Activated CD8-positive, alpha-beta T cell treated with anti-CD3 and anti-CD28 coated beads for 36 hours (primary cell): ENCODE measurements around the gene MAN1A2. TPM values are rescaled to one million over a fixed set of nuclear protein-coding genes. Genes with fewer than 3 reads are reported as not detected.
A peak's percentile ranks its signal among the peaks of the same experiment; 100 is the strongest.

Experiments used
- ATAC-seq: fragments of 200-7000 bp; cut with Tn5 transposase; one replicate; pipeline ENCODE4 v1.10.0; 2021; ENCODE audit warnings: mild to moderate bottlenecking, moderate library complexity
- CTCF ChIA-PET: fragments of 350-600 bp; sonication (Branson Sonifier 250); formaldehyde crosslinking; loops from one replicate; lab custom pipeline; 2021; ENCODE audit warnings: antibody characterized with exemption; lab: Charles Lee
- POLR2A ChIA-PET: fragments of 350-600 bp; sonication (Branson Sonifier 250); formaldehyde crosslinking; loops from one replicate; lab custom pipeline; 2021; ENCODE audit warnings: antibody characterized with exemption; lab: Charles Lee
- DNase-seq: peaks from one replicate; pipeline ENCODE4 v3.0.0-alpha.2; 2020
- H3K27ac Mint-ChIP-seq: one replicate; pipeline ENCODE4 v1.8.0; 2021; ENCODE audit warnings: mild to moderate bottlenecking, mixed read lengths
- H3K27me3 Mint-ChIP-seq: one replicate; pipeline ENCODE4 v1.8.0; 2021; ENCODE audit warnings: mixed read lengths
- H3K36me3 Mint-ChIP-seq: one replicate; pipeline ENCODE4 v1.8.0; 2021; ENCODE audit warnings: low read depth, mixed read lengths
- H3K4me1 Mint-ChIP-seq: one replicate; pipeline ENCODE4 v1.8.0; 2021; ENCODE audit warnings: low read depth, mixed read lengths
- H3K4me3 Mint-ChIP-seq: one replicate; pipeline ENCODE4 v1.8.0; 2021; ENCODE audit warnings: mild to moderate bottlenecking, moderate library complexity, mixed read lengths
- H3K9me3 Mint-ChIP-seq: one replicate; pipeline ENCODE4 v1.8.0; 2021; ENCODE audit warnings: mixed read lengths
- intact Hi-C: fragments of 100-400 bp; cut with micrococcal nuclease; formaldehyde crosslinking; loops from one replicate; pipeline ENCODE4 v1.10.0; 2022
- total RNA-seq, 2 experiments: library from RNA; stranded (reverse); gene quantifications; one replicate each; pipeline ENCODE4 v1.2.3, GENCODE V29; 2021
- TF ChIP-seq, protein P1 (sequence below): fragments of 200-600 bp; IDR thresholded peaks from one replicate; pipeline ENCODE4 v1.8.0; 2022; ENCODE audit warnings: antibody characterized with exemption, mild to moderate bottlenecking

Gene MAN1A2
- total RNA-seq = 10 to 100 TPM; 18.3 to 21.1 TPM

DNA sequence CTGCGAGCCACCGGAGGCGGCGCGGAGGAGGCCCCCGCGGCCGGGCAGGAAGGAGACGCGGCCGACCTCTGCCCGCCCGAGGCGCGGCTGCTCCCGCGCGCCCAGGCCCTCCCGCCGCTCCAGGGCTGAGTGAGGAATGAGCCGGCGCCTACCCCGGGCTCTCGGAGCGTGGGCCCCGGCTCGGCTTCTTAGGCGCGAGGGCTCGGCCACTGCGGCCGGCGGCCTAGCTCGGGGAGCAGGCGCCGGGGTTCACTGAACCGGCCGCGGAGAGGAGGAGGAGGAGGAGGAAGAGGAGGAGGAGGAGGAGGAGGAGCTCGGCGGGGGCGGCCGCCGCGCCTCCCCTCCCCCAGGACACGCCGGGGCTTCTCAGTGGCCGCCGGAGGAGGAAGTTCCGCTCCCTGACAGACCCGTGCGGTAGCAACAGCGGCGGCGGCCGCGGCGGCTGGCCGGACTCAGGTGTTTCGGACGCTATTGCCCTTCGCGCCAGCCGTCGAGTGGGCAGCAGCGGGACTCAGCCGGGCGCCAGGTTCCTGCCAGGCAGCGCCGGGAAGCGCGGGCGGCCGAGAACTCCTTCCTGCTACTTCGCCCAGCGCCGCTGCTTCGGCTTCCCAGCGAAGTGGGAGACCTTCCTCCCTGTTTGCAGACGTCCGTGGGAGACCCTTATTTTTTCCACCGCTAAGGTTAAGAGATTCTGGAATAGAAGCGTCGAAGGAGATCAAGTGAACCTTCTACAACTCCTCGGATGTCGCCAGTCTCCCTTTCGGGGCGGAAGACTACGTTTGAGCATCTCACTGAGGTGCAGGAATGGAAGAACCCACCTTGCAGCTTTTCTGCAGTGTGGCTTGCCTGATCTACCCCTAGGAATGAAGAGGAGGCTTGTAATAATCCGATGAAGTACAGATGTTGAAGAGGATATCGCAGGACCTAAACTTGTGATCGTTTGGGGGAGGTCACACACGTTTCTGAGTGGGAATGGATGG, at the start of gene MAN1A2:
TSS of gene MAN1A2 (plus strand) at position 404 of the 980 bp plus-strand sequence. CDS start 735 bp downstream, outside the sequence.
- peak within 1 kb of the TSS; percentile 98 for H3K27ac Mint-ChIP-seq
- ChIA-PET CTCF (interaction anchor here (0.7 to 0.8 kb wide), 2 partner anchors 25 to 36 kb away, joined by 3 to 4 read pairs; no protein-coding TSS in a partner anchor), POLR2A (interaction anchor here (0.9 to 1.1 kb wide), 3 partner anchors 27 to 293 kb away, joined by 3 read pairs; no protein-coding TSS in a partner anchor)
- TF ChIP-seq, protein P1, sequence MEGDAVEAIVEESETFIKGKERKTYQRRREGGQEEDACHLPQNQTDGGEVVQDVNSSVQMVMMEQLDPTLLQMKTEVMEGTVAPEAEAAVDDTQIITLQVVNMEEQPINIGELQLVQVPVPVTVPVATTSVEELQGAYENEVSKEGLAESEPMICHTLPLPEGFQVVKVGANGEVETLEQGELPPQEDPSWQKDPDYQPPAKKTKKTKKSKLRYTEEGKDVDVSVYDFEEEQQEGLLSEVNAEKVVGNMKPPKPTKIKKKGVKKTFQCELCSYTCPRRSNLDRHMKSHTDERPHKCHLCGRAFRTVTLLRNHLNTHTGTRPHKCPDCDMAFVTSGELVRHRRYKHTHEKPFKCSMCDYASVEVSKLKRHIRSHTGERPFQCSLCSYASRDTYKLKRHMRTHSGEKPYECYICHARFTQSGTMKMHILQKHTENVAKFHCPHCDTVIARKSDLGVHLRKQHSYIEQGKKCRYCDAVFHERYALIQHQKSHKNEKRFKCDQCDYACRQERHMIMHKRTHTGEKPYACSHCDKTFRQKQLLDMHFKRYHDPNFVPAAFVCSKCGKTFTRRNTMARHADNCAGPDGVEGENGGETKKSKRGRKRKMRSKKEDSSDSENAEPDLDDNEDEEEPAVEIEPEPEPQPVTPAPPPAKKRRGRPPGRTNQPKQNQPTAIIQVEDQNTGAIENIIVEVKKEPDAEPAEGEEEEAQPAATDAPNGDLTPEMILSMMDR = no peak
- DNase-seq = peak; percentile 75
- peaks cover 4% of the 10 kb centered on the region for H3K36me3 Mint-ChIP-seq
- peak within 1 kb of the TSS; percentile 90 for H3K4me3 Mint-ChIP-seq
- no peaks in the 10 kb centered on the region for H3K9me3 Mint-ChIP-seq
- intact Hi-C loops = loop anchor here (10.0 kb wide), 1 partner anchor 287 kb away; no protein-coding TSS in a partner anchor
- no peaks in the 10 kb centered on the region for H3K27me3 Mint-ChIP-seq
- ATAC-seq = peak; percentile 65
- H3K4me1 Mint-ChIP-seq = peaks cover 45% of the 10 kb centered on the region

DNA sequence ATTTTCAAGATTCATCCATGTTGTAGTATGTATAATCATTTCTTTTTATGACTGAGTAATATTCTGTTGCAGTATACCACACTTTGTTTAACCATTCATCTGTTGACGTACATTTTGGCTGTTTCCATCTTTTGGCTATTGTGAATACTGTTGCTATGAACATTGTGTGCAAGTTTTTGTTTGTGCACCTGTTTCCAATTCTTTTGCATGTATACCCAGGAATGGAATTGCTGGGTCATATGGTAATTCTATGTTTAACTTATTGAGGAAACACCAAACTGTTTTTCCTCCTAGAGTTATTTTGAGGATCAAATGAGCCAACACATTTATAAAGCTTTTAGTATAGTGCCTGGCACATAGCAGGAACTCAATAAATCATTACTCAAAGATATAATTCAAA, 49.2 kb upstream of the MAN1A2 start:
- ChIA-PET CTCF (no interaction called here), POLR2A (no interaction called here)
- no peaks in the 10 kb centered on the region for H3K4me1 Mint-ChIP-seq
- ATAC-seq = no peak
- no peak overlapping the region for H3K4me3 Mint-ChIP-seq
- H3K36me3 Mint-ChIP-seq = no peaks in the 10 kb centered on the region
- DNase-seq = no peak
- peaks cover 6% of the 10 kb centered on the region for H3K27me3 Mint-ChIP-seq
- no peaks in the 10 kb centered on the region for H3K9me3 Mint-ChIP-seq
- no peak overlapping the region for H3K27ac Mint-ChIP-seq
- intact Hi-C loops = no loop called here
- TF ChIP-seq, protein P1 = no peak

DNA sequence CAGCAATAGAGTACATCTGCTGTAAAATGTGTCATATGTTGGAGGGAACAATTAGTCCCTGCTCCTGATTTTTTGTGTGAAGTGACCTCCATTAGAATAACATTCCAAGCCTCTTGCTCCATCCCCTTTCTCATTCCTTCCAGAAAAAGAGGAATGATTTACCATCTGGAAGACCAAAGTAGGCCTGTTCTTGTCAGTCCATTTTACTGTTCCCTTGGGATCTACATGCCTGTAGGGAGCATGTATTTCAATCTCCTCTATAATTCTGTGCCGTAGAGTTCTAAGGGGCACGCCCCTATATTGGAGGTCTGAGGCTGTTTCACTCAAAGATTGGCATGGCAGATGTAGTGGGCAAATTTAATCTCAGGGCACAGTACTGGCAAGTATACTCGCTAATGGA, 48.8 kb upstream of the MAN1A2 start:
- intact Hi-C loops = no loop called here
- ChIA-PET POLR2A (no interaction called here), CTCF (no interaction called here)
- no peaks in the 10 kb centered on the region for H3K9me3 Mint-ChIP-seq
- no peaks in the 10 kb centered on the region for H3K36me3 Mint-ChIP-seq
- H3K4me3 Mint-ChIP-seq = no peak overlapping the region
- H3K4me1 Mint-ChIP-seq = no peaks in the 10 kb centered on the region
- H3K27ac Mint-ChIP-seq = no peak overlapping the region
- DNase-seq (no peak), ATAC-seq (no peak)
- TF ChIP-seq, protein P1 = no peak
- H3K27me3 Mint-ChIP-seq = peaks cover 6% of the 10 kb centered on the region

DNA sequence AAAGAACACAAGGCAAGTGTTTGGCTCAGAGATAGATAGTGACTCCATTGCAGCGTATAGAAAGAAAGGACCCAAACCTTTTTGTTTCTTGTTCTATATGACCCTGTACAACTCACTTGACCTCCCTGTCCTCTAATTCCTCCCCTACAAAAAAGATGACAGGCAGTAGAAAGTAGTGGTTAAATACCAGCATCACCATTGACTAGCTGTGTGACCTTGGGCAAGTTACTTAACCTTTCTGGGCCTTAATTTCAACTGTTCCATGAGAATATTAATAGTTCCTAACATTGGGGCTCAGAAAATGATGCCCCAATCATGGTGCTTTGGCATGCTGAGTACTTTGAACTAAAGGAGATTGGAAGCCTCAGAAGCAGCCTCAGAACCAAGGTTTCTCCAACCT, 46.7 kb upstream of the MAN1A2 start:
- Mint-ChIP-seq H3K4me3 (no peak overlapping the region), H3K27ac (no peak overlapping the region), H3K4me1 (no peaks in the 10 kb centered on the region), H3K27me3 (peaks cover 8% of the 10 kb centered on the region), H3K36me3 (no peaks in the 10 kb centered on the region), H3K9me3 (no peaks in the 10 kb centered on the region)
- intact Hi-C loops = no loop called here
- ChIA-PET CTCF (no interaction called here), POLR2A (no interaction called here)
- DNase-seq = no peak
- no peak for ATAC-seq
- TF ChIP-seq, protein P1 = no peak
